Smooth muscle cell (in vitro differentiated cells): ENCODE data around the gene IQCH. TPM values are rescaled to one million over a fixed set of nuclear protein-coding genes. Genes with fewer than 3 reads are reported as not detected.

Experiments used
- DNase-seq: peaks from one replicate; lab custom pipeline; 2025; ENCODE audit not compliant: unreplicated experiment; lab: John Stamatoyannopoulos, UW
- H2AFZ ChIP-seq: fragments of 200-600 bp; sonication (generic); 2 replicates; pipeline ENCODE4 v1.6.0; 2016; ENCODE audit warnings: antibody characterized with exemption, low read depth, mild to moderate bottlenecking
- H3F3A ChIP-seq: fragments of 200-600 bp; sonication (generic); 2 replicates; pipeline ENCODE4 v1.6.0; 2017; ENCODE audit warnings: antibody characterized with exemption, low read depth
- H3K27ac ChIP-seq: fragments of 200-600 bp; sonication (generic); 2 replicates; pipeline ENCODE4 v1.5.1; 2016; ENCODE audit warnings: low read depth, mild to moderate bottlenecking
- H3K27me3 ChIP-seq: fragments of 200-600 bp; sonication (generic); 2 replicates; pipeline ENCODE4 v1.6.1; 2016; ENCODE audit warnings: low read depth, mild to moderate bottlenecking
- H3K36me3 ChIP-seq: fragments of 200-600 bp; sonication (generic); 2 replicates; pipeline ENCODE4 v1.5.1; 2016; ENCODE audit warnings: low read depth
- H3K4me1 ChIP-seq: fragments of 200-600 bp; sonication (generic); 2 replicates; pipeline ENCODE4 v1.5.1; 2016; ENCODE audit warnings: low read depth
- H3K4me2 ChIP-seq: fragments of 200-600 bp; sonication (generic); 2 replicates; pipeline ENCODE4 v1.6.0; 2016; ENCODE audit warnings: mild to moderate bottlenecking
- H3K4me3 ChIP-seq: fragments of 200-600 bp; sonication (generic); 2 replicates; pipeline ENCODE4 v1.5.1; 2016; ENCODE audit warnings: mild to moderate bottlenecking
- H3K79me2 ChIP-seq: fragments of 200-600 bp; sonication (generic); 2 replicates; pipeline ENCODE4 v1.6.0; 2016; ENCODE audit warnings: low read depth, mild to moderate bottlenecking
- H3K9ac ChIP-seq: fragments of 200-600 bp; sonication (generic); 2 replicates; pipeline ENCODE4 v1.6.0; 2016; ENCODE audit warnings: low read depth
- H3K9me3 ChIP-seq: fragments of 200-600 bp; sonication (generic); replicated peaks from 2 replicates; pipeline ENCODE4 v1.5.1; 2016; ENCODE audit warnings: low read depth
- H4K20me1 ChIP-seq: fragments of 200-600 bp; sonication (generic); 2 replicates; pipeline ENCODE4 v1.6.0; 2016; ENCODE audit warnings: low read depth
- CTCF ChIP-seq: fragments of 200-600 bp; sonication (generic); IDR thresholded peaks from 2 replicates; pipeline ENCODE4 v1.5.1; 2017; ENCODE audit warnings: borderline replicate concordance, mild to moderate bottlenecking, antibody characterized with exemption; ENCODE audit not compliant: insufficient read depth, poor library complexity, severe bottlenecking
- WGBS: methylation state at CpG from one replicate; pipeline ENCODE4 v1.1.7; 2016; ENCODE audit warnings: low lambda C conversion rate; 5-methylcytosine and 5-hydroxymethylcytosine counted together
- polyA plus RNA-seq: library from polyadenylated mRNA; unstranded; fragments of >200 nt; fragmentation: Nextera tagmentation; extraction: Ambion mirVana; gene quantifications from 2 replicates; pipeline ENCODE4 v1.2.1, GENCODE V29; 2016
- total RNA-seq: library from RNA; depleted of rRNA; stranded (reverse); fragments of >200 nt; gene quantifications from 2 replicates; pipeline ENCODE4 v1.2.3, GENCODE V29; 2014

Gene IQCH
- total and polyA plus RNA-seq, 2 experiments from 2014 or later, result 0.86 to 2.9 TPM

GRCh38 chr15:67331676-67332075, 77.1 kb downstream of the IQCH start:
- Histone ChIP-seq H3K27me3 (peaks cover 5% of the 10 kb centered on the region), H3K27ac (no peak overlapping the region), H3K9me3 (no peaks in the 10 kb centered on the region), H3K79me2 (no peaks in the 10 kb centered on the region), H4K20me1 (no peaks in the 10 kb centered on the region), H3K4me1 (no peaks in the 10 kb centered on the region), H3K36me3 (no peaks in the 10 kb centered on the region), H3K4me2 (no peak overlapping the region), H3K4me3 (no peak overlapping the region), H3F3A (no peaks in the 10 kb centered on the region), H2AFZ (no peak overlapping the region), H3K9ac (no peak overlapping the region)
- 94% methylated on average over 1 of the region's 1 CpG for WGBS
- DNase-seq, result no peak
- TF ChIP-seq CTCF, result no peak

- H2AFZ ChIP-seq, result no peak overlapping the region
- no peaks in the 10 kb centered on the region for H3K9me3 ChIP-seq
- H3K9ac ChIP-seq, result no peak overlapping the region
- no peak overlapping the region for H3K4me2 ChIP-seq
- no peak for DNase-seq
- H3K27me3 ChIP-seq, result peaks cover 5% of the 10 kb centered on the region
- no peaks in the 10 kb centered on the region for H3K4me1 ChIP-seq
- H3K36me3 ChIP-seq, result no peaks in the 10 kb centered on the region
- no peak overlapping the region for H3K27ac ChIP-seq
- no peak for TF ChIP-seq CTCF
- H4K20me1 ChIP-seq, result no peaks in the 10 kb centered on the region
- WGBS, result 89% methylated on average over 4 of the region's 4 CpGs
- H3F3A ChIP-seq, result no peaks in the 10 kb centered on the region
- no peak overlapping the region for H3K4me3 ChIP-seq
- no peaks in the 10 kb centered on the region for H3K79me2 ChIP-seq
These were observed 80.4 kb downstream of the IQCH start for GRCh38 chr15:67335026-67335425.

- TF ChIP-seq CTCF, result no peak
These were observed 81.1 kb downstream of the IQCH start for GRCh38 chr15:67335534-67336222.

GRCh38 chr15:67340630-67341029, 86.0 kb downstream of the IQCH start:
- H3K27ac ChIP-seq, result no peak overlapping the region
- no peak overlapping the region for H3K4me2 ChIP-seq
- H3K79me2 ChIP-seq, result no peaks in the 10 kb centered on the region
- no peaks in the 10 kb centered on the region for H3K4me1 ChIP-seq
- TF ChIP-seq CTCF, result no peak
- H3F3A ChIP-seq, result no peaks in the 10 kb centered on the region
- H4K20me1 ChIP-seq, result no peaks in the 10 kb centered on the region
- 71% methylated on average over 4 of the region's 4 CpGs for WGBS
- no peaks in the 10 kb centered on the region for H3K9me3 ChIP-seq
- H3K9ac ChIP-seq, result no peak overlapping the region
- DNase-seq, result no peak
- H2AFZ ChIP-seq, result no peak overlapping the region
- no peaks in the 10 kb centered on the region for H3K36me3 ChIP-seq
- H3K27me3 ChIP-seq, result peaks cover 5% of the 10 kb centered on the region
- H3K4me3 ChIP-seq, result no peak overlapping the region

More at GRCh38 chr15:67335534-67336222, 81.1 kb downstream of the IQCH start:
- no peaks in the 10 kb centered on the region for H4K20me1 ChIP-seq
- DNase-seq, result no peak
- no peak overlapping the region for H3K9ac ChIP-seq
- no peaks in the 10 kb centered on the region for H3K9me3 ChIP-seq
- H3K27ac ChIP-seq, result no peak overlapping the region
- H3K36me3 ChIP-seq, result no peaks in the 10 kb centered on the region
- no peak overlapping the region for H3K4me2 ChIP-seq
- H2AFZ ChIP-seq, result no peak overlapping the region
- H3F3A ChIP-seq, result no peaks in the 10 kb centered on the region
- H3K79me2 ChIP-seq, result no peaks in the 10 kb centered on the region
- 83% methylated on average over 2 of the region's 2 CpGs for WGBS
- no peak overlapping the region for H3K4me3 ChIP-seq
- H3K4me1 ChIP-seq, result no peaks in the 10 kb centered on the region
- peaks cover 5% of the 10 kb centered on the region for H3K27me3 ChIP-seq
